Breast epithelium (tissue), 3 donors: ENCODE measurements around the gene UCK1.

Source experiments
- POLR2AphosphoS5 ChIP-seq, 3 donors: sonication (generic); formaldehyde crosslinking; IDR thresholded peaks; one replicate each; pipeline ENCODE4 v1.6.1; 2017; ENCODE audit warnings: antibody characterized with exemption in 3 of 3
- TF ChIP-seq, protein P1 (sequence below), 3 donors: fragments of 450-650 bp; IDR thresholded peaks; one replicate each; pipeline ENCODE4 v1.5.1; 2016 to 2017; ENCODE audit warnings: antibody characterized with exemption in 3 of 3, mild to moderate bottlenecking in 3 of 3, moderate library complexity in 3 of 3

DNA sequence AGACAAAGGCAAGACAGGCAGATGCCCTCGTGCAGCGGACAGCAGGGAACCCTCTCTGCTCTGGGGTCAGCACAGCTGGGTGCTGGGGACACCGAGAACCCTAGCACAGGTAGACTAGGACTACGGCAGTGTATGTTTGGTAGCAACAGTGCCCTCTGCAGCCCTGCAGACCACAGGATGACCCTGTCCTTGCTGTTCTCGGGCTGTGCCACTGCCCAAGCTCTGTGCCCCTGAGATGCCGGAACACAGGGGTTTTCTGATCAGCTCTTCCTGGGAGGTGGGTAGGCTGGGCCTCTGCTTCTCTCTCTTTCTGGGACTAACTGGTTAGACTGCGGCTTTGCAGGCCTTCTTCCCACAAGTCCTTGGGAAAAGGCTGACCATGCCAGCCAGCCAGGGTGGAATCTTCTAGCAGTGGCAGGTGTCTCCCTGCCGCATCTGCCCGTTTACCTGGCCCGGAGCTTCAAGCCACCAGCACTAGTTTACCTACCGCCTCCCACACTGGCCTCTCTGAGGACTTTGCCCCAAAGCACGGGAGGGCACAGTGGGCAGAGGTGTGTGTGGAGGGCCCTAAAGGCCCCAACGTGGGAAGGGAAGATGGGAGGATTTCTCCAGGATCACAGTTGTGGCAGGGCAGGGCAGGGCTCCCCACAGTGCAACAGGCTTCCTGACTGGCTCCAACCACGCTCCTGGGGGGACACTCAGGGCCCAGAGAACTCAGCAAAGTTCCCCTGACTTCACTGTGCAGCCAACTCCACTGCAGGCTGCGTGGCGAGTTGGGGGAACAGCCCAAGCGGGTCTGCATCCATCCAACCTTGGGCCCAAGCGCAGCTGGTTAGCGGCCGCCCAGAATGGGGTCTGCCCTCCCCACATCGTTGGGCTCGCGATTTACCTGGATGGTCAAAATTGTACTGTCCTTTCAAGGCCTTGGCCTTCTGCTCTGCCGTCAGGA lies 1.2 kb downstream of the UCK1 start:
- TF ChIP-seq, protein P1, sequence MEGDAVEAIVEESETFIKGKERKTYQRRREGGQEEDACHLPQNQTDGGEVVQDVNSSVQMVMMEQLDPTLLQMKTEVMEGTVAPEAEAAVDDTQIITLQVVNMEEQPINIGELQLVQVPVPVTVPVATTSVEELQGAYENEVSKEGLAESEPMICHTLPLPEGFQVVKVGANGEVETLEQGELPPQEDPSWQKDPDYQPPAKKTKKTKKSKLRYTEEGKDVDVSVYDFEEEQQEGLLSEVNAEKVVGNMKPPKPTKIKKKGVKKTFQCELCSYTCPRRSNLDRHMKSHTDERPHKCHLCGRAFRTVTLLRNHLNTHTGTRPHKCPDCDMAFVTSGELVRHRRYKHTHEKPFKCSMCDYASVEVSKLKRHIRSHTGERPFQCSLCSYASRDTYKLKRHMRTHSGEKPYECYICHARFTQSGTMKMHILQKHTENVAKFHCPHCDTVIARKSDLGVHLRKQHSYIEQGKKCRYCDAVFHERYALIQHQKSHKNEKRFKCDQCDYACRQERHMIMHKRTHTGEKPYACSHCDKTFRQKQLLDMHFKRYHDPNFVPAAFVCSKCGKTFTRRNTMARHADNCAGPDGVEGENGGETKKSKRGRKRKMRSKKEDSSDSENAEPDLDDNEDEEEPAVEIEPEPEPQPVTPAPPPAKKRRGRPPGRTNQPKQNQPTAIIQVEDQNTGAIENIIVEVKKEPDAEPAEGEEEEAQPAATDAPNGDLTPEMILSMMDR (IDR thresholded peaks at IDR 0.05), result no peak
- TF ChIP-seq POLR2AphosphoS5 (IDR thresholded peaks at IDR 0.05), result no peak
